GM19238 (cell line): ENCODE data around the gene MESD.

Source experiments
- DNase-seq: peaks from one replicate; pipeline ENCODE4 v3.0.0; 2011; ENCODE audit warnings: low spot score; ENCODE audit not compliant: insufficient read length

Gene MESD

GRCh38 chr15:80989518-80990478 lies at the start of gene MESD:
TSS of gene MESD (minus strand) at chr15:80989819. CDS start at chr15:80989791, 28 bp downstream.
- DNase-seq = peak; percentile 94

GRCh38 chr15:81038975-81039607 lies 49.5 kb upstream of the MESD start:
- DNase-seq = no peak

- no peak for DNase-seq
These were observed 48.5 kb upstream of the MESD start for GRCh38 chr15:81037952-81038743.

GRCh38 chr15:81033508-81033907 lies 43.9 kb upstream of the MESD start:
- DNase-seq = no peak

- no peak for DNase-seq
These were observed 43.2 kb upstream of the MESD start for GRCh38 chr15:81032818-81033217.

GRCh38 chr15:81032355-81032754 lies 42.7 kb upstream of the MESD start:
- no peak for DNase-seq

GRCh38 chr15:81031203-81031602 lies 41.6 kb upstream of the MESD start:
- DNase-seq = no peak

- DNase-seq = no peak
These were observed 40.7 kb upstream of the MESD start for GRCh38 chr15:81030301-81030750.

- DNase-seq = no peak
These were observed 40.0 kb upstream of the MESD start for GRCh38 chr15:81029414-81030300.

- no peak for DNase-seq
These were observed 37.4 kb upstream of the MESD start for GRCh38 chr15:81026836-81027599.

- DNase-seq = no peak
These were observed 36.2 kb upstream of the MESD start for GRCh38 chr15:81025721-81026370.

- DNase-seq = no peak
These were observed 35.3 kb upstream of the MESD start for GRCh38 chr15:81024936-81025335.

GRCh38 chr15:81024265-81024872 lies 34.8 kb upstream of the MESD start:
- DNase-seq = no peak

- DNase-seq = peak; percentile 40
These were observed 34.1 kb upstream of the MESD start for GRCh38 chr15:81023483-81024264.

GRCh38 chr15:81021321-81021720 lies 31.7 kb upstream of the MESD start:
- no peak for DNase-seq

GRCh38 chr15:81018197-81018596 lies 28.6 kb upstream of the MESD start:
- no peak for DNase-seq

- no peak for DNase-seq
These were observed 27.0 kb upstream of the MESD start for GRCh38 chr15:81016489-81017068.
